ENCODE measurements around the gene CACNB1.

CACNB1 gene

GRCh38 chr17:39181303-39181702 is 16.2 kb downstream of the CACNB1 start:
- TF ChIP-seq POLR2A (IDR thresholded peaks at IDR 0.05; ENCODE audit: extremely low read depth, insufficient read length) = no peak
- TF ChIP-seq CTCF (IDR thresholded peaks at IDR 0.05; ENCODE audit: low read depth, low read length) = no peak
- TF ChIP-seq MYC (IDR thresholded peaks at IDR 0.05; ENCODE audit: low read depth, low read length) = no peak
- TF ChIP-seq, protein P1, sequence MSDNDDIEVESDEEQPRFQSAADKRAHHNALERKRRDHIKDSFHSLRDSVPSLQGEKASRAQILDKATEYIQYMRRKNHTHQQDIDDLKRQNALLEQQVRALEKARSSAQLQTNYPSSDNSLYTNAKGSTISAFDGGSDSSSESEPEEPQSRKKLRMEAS (IDR thresholded peaks at IDR 0.05; ENCODE audit: low read depth, low read length) = no peak
- no peak overlapping the region for H3K4me3 ChIP-seq (ENCODE audit: low read depth, low read length)
- no peak for DNase-seq (ENCODE audit: low read depth)

DNA sequence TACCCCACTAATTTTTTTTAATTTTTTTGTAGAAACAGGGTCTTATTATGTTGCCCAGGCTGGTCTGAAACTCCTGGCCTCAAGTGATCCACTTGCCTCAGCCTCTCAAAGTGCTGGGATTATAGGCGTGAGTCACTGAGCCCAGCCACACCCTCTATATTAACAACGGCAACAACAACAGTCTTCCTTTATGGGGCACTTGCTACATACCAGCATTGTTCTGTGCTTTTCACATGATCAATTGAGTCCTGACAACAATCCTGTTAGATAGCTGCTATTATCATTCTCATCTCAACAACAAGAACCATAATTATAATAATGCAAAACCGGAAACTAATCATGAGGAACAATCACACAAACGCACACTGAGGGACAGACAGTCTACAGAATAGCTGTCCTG is 18.9 kb downstream of the CACNB1 start:
- H3K4me3 ChIP-seq (ENCODE audit: low read depth, low read length) = no peak overlapping the region
- DNase-seq (ENCODE audit: low read depth) = peak; percentile 74
- TF ChIP-seq POLR2A (IDR thresholded peaks at IDR 0.05; ENCODE audit: extremely low read depth, insufficient read length) (no peak), CTCF (IDR thresholded peaks at IDR 0.05; ENCODE audit: low read depth, low read length) (no peak), MYC (IDR thresholded peaks at IDR 0.05; ENCODE audit: low read depth, low read length) (no peak)
- TF ChIP-seq, protein P1 (IDR thresholded peaks at IDR 0.05; ENCODE audit: low read depth, low read length) = no peak

DNA sequence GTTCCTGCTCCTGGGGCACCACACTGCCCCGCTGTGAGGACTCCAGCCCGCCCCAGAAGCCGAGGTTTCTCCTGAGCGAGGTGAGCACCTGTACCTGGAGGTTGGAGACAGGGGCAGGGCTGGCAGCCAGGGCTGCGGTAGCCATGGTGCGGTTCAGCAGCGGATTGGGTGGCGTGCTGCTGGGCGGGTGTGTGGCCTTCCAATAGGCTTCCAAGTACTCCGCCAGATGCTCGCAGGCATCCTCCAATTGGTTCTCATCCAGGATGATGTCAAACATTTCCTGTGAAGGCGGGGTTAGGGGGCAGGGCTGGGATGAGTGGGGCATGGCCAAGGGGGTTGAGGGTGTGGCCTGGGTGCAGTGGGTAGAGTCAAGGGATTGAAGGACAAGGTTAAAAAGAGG is 20.2 kb downstream of the CACNB1 start:
- DNase-seq (ENCODE audit: low read depth) = peak; percentile 68
- TF ChIP-seq MYC (IDR thresholded peaks at IDR 0.05; ENCODE audit: low read depth, low read length) (no peak), POLR2A (IDR thresholded peaks at IDR 0.05; ENCODE audit: extremely low read depth, insufficient read length) (no peak), CTCF (IDR thresholded peaks at IDR 0.05; ENCODE audit: low read depth, low read length) (no peak)
- TF ChIP-seq, protein P1 (IDR thresholded peaks at IDR 0.05; ENCODE audit: low read depth, low read length) = no peak
- H3K4me3 ChIP-seq (ENCODE audit: low read depth, low read length) = no peak overlapping the region

- DNase-seq (ENCODE audit: low read depth) = peak; percentile 95
- H3K4me3 ChIP-seq (ENCODE audit: low read depth, low read length) = peak overlapping the region; percentile 61
- no peak for TF ChIP-seq CTCF (IDR thresholded peaks at IDR 0.05; ENCODE audit: low read depth, low read length)
- TF ChIP-seq, protein P1 (IDR thresholded peaks at IDR 0.05; ENCODE audit: low read depth, low read length) = no peak; the same call in 1 of the 2 replicates
- TF ChIP-seq MYC (IDR thresholded peaks at IDR 0.05; ENCODE audit: low read depth, low read length) = peak; percentile 11; the same call in 1 of the 2 replicates
- no peak for TF ChIP-seq POLR2A (IDR thresholded peaks at IDR 0.05; ENCODE audit: extremely low read depth, insufficient read length)
Observed at GRCh38 chr17:39175695-39176093, 21.8 kb downstream of the CACNB1 start.

GRCh38 chr17:39174920-39175694 is 22.4 kb downstream of the CACNB1 start:
- peak overlapping the region; percentile 61 for H3K4me3 ChIP-seq (ENCODE audit: low read depth, low read length)
- TF ChIP-seq MYC (IDR thresholded peaks at IDR 0.05; ENCODE audit: low read depth, low read length) (no peak), CTCF (IDR thresholded peaks at IDR 0.05; ENCODE audit: low read depth, low read length) (peak; percentile 77), POLR2A (IDR thresholded peaks at IDR 0.05; ENCODE audit: extremely low read depth, insufficient read length) (no peak)
- TF ChIP-seq, protein P1 (IDR thresholded peaks at IDR 0.05; ENCODE audit: low read depth, low read length) = 0 out of 2 replicates have a peak, but pooled peaks have one; percentile 19
- DNase-seq (ENCODE audit: low read depth) = peak; percentile 92

Data from NB4 (cell line).